NCI-H2196 (cell line): ENCODE measurements around the gene MUC12.
"Not testable (repeated sequence)": the region's sequence is repeated elsewhere in the genome, so short reads cannot be mapped to it uniquely, and the experiment has no call there.

Source experiments
- DNase-seq: peaks from one replicate; lab custom pipeline; 2025; ENCODE audit not compliant: unreplicated experiment; lab: John Stamatoyannopoulos, UW

Gene MUC12

GRCh38 chr7:100969066-100969615 lies at the start of gene MUC12:
Gene MUC12, plus strand, starts transcription at chr7:100969565. Its CDS starts 58 bp downstream, at chr7:100969623.
- no peak for DNase-seq

GRCh38 chr7:100919779-100920437 lies 49.5 kb upstream of the MUC12 start:
- not testable (repeated sequence) for DNase-seq

- no peak for DNase-seq
Measured at GRCh38 chr7:100921039-100921438, 48.3 kb upstream of the MUC12 start.

GRCh38 chr7:100923616-100924015 lies 45.7 kb upstream of the MUC12 start:
- DNase-seq, result not testable (repeated sequence)

- no peak for DNase-seq
Measured at GRCh38 chr7:100929808-100930174, 39.6 kb upstream of the MUC12 start.

- no peak for DNase-seq
Measured at GRCh38 chr7:100933734-100934133, 35.6 kb upstream of the MUC12 start.

GRCh38 chr7:100935381-100935780 lies 34.0 kb upstream of the MUC12 start:
- not testable (repeated sequence) for DNase-seq

- not testable (repeated sequence) for DNase-seq
Measured at GRCh38 chr7:100936167-100936566, 33.2 kb upstream of the MUC12 start.

GRCh38 chr7:100942045-100942774 lies 27.2 kb upstream of the MUC12 start:
- DNase-seq, result peak; percentile 17

GRCh38 chr7:100943693-100944092 lies 25.7 kb upstream of the MUC12 start:
- DNase-seq, result no peak

- DNase-seq, result no peak
Measured at GRCh38 chr7:100944138-100944537, 25.2 kb upstream of the MUC12 start.

GRCh38 chr7:100946111-100946510 lies 23.3 kb upstream of the MUC12 start:
- no peak for DNase-seq

- no peak for DNase-seq
Measured at GRCh38 chr7:100946766-100947365, 22.5 kb upstream of the MUC12 start.

- no peak for DNase-seq
Measured at GRCh38 chr7:100947792-100948191, 21.6 kb upstream of the MUC12 start.

- no peak for DNase-seq
Measured at GRCh38 chr7:100949227-100949932, 20.0 kb upstream of the MUC12 start, which contains the start of gene MUC3A. Gene MUC3A, plus strand, starts transcription at chr7:100949534. Its CDS starts 91 bp downstream, at chr7:100949625.

- DNase-seq, result no peak
Measured at GRCh38 chr7:100949933-100950443, 19.4 kb upstream of the MUC12 start.

- no peak for DNase-seq
Measured at GRCh38 chr7:100951172-100951571, 18.2 kb upstream of the MUC12 start.

- DNase-seq, result no peak
Measured at GRCh38 chr7:100951888-100952560, 17.3 kb upstream of the MUC12 start.

- no peak for DNase-seq
Measured at GRCh38 chr7:100952641-100953040, 16.7 kb upstream of the MUC12 start.

GRCh38 chr7:100957832-100958421 lies 11.4 kb upstream of the MUC12 start:
- no peak for DNase-seq
